Endothelial cell of umbilical vein (primary cell): ENCODE data around the gene GALNT17. TPM values are rescaled to one million over a fixed set of nuclear protein-coding genes. Genes with fewer than 3 reads are reported as not detected.

ENCODE experiments used
- BruUV-seq: library from RNA; stranded (reverse); fragments of 400-500 nt; replicated peaks from 2 replicates; lab custom pipeline; 2021; lab: Mats Ljungman, UMichigan
- CTCF ChIA-PET: fragments of 300-600, 350-600 bp; sonication (Branson Sonifier 250); formaldehyde crosslinking; loops from one replicate; lab custom pipeline; 2021; ENCODE audit warnings: antibody characterized with exemption, inconsistent platforms; lab: Charles Lee
- POLR2A ChIA-PET: fragments of 300-600, 350-600 bp; sonication (Branson Sonifier 250); formaldehyde crosslinking; loops from one replicate; lab custom pipeline; 2021; ENCODE audit warnings: antibody characterized with exemption, inconsistent platforms; lab: Charles Lee
- DNase-seq: peaks from one replicate; pipeline ENCODE4 v3.0.0-alpha.2; 2011; ENCODE audit warnings: low read depth, low spot score
- FAIRE-seq: peaks from 2 replicates; lab custom pipeline; 2011; peaks lifted over from hg19 to GRCh38; lab: Jason Lieb, UNC
- H2AFZ ChIP-seq: 2 replicates; pipeline ENCODE4 v1.6.0; 2012; ENCODE audit warnings: low read depth, low read length, control low read depth, inconsistent platforms
- H3K27ac ChIP-seq: 2 replicates; pipeline ENCODE4 v1.5.1; 2011; ENCODE audit warnings: low read depth, mild to moderate bottlenecking, control low read depth, low read length, moderate library complexity; ENCODE audit not compliant: insufficient read depth
- H3K27me3 ChIP-seq, 2 experiments: 2 replicates each; pipeline versions ENCODE4 v1.6.0 to v1.6.1; 2011; ENCODE audit warnings: low read length in 2 of 2, mixed read lengths in 1 of 2; ENCODE audit not compliant: control insufficient read depth in 2 of 2, insufficient read depth in 2 of 2
- H3K36me3 ChIP-seq, 2 experiments: 2 replicates in 1 of 2; 3 replicates in 1 of 2; pipeline ENCODE4 v1.5.1; 2011; ENCODE audit warnings: low read length in 2 of 2, mild to moderate bottlenecking in 1 of 2, moderate library complexity in 1 of 2; ENCODE audit not compliant: control insufficient read depth in 2 of 2, insufficient read depth in 2 of 2; ENCODE audit errors: extremely low read depth in 1 of 2
- H3K4me1 ChIP-seq: 3 replicates; pipeline ENCODE4 v1.5.1; 2011; ENCODE audit warnings: mild to moderate bottlenecking, low read length; ENCODE audit not compliant: control insufficient read depth, insufficient read depth; ENCODE audit errors: extremely low read depth
- H3K4me2 ChIP-seq: 2 replicates; pipeline ENCODE4 v1.6.1; 2011; ENCODE audit warnings: low read length, control low read depth, mixed read lengths; ENCODE audit not compliant: insufficient read depth
- H3K4me3 ChIP-seq, 3 experiments: fragments of 200-600 bp in 1 of 3; sonication (generic), shearing (Covaris generic) in 1 of 3; replicated peaks in 1 of 3; 2 replicates each; pipeline ENCODE4 v1.5.1; 2011 to 2016; ENCODE audit warnings: control low read depth in 3 of 3, low read length in 3 of 3, mild to moderate bottlenecking in 2 of 3, inconsistent platforms in 1 of 3, low read depth in 1 of 3, moderate library complexity in 1 of 3; ENCODE audit not compliant: insufficient read depth in 1 of 3
- H3K79me2 ChIP-seq: 2 replicates; pipeline ENCODE4 v1.6.0; 2012; ENCODE audit warnings: low read length, inconsistent platforms; ENCODE audit not compliant: control insufficient read depth, insufficient read depth
- H3K9ac ChIP-seq: replicated peaks from 2 replicates; pipeline ENCODE3; 2011; ENCODE audit warnings: low read length, control low read depth; ENCODE audit not compliant: insufficient read depth; ENCODE audit errors: extremely low read depth
- H3K9me1 ChIP-seq: replicated peaks from 3 replicates; pipeline ENCODE4 v1.6.0; 2011; ENCODE audit warnings: mild to moderate bottlenecking, low read length; ENCODE audit not compliant: control insufficient read depth, insufficient read depth; ENCODE audit errors: extremely low read depth
- H3K9me3 ChIP-seq: replicated peaks from 2 replicates; pipeline ENCODE4 v1.5.1; 2012; ENCODE audit warnings: low read length, inconsistent platforms; ENCODE audit not compliant: control insufficient read depth, insufficient read depth
- H4K20me1 ChIP-seq: replicated peaks from 2 replicates; pipeline ENCODE3; 2011; ENCODE audit warnings: mild to moderate bottlenecking, low read length; ENCODE audit not compliant: control insufficient read depth, insufficient read depth; ENCODE audit errors: extremely low read depth
- CTCF ChIP-seq, 2 donors: IDR thresholded peaks; 1 replicate in 1 of 2; 2 replicates in 1 of 2; pipeline ENCODE4 v1.5.1; 2011; ENCODE audit warnings: low read length in 2 of 2, mild to moderate bottlenecking in 2 of 2, moderate library complexity in 2 of 2, control low read depth in 1 of 2, inconsistent platforms in 1 of 2, low read depth in 1 of 2; ENCODE audit not compliant: insufficient read depth in 1 of 2; ENCODE audit errors: extremely low read depth in 1 of 2
- EZH2 ChIP-seq: IDR thresholded peaks from 2 replicates; pipeline ENCODE4 v1.6.1; 2012; ENCODE audit warnings: borderline replicate concordance, low read depth, mild to moderate bottlenecking, moderate library complexity, low read length, inconsistent platforms; ENCODE audit not compliant: severe bottlenecking
- FOS ChIP-seq: IDR thresholded peaks from 2 replicates; pipeline ENCODE4 v1.6.1; 2011; ENCODE audit warnings: mild to moderate bottlenecking, low read length, moderate library complexity, borderline replicate concordance; ENCODE audit not compliant: insufficient read depth
- GATA2 ChIP-seq: IDR thresholded peaks from 2 replicates; pipeline ENCODE4 v1.7.0; 2011; ENCODE audit warnings: low read depth, mild to moderate bottlenecking, moderate library complexity, mixed read lengths, low read length; ENCODE audit not compliant: insufficient read length, insufficient read depth
- JUN ChIP-seq: IDR thresholded peaks from 2 replicates; pipeline ENCODE4 v1.6.1; 2011; ENCODE audit warnings: borderline replicate concordance, low read depth; ENCODE audit not compliant: insufficient read length, insufficient read depth
- MYC ChIP-seq: IDR thresholded peaks from one replicate; pipeline ENCODE4 v1.6.1; 2011; ENCODE audit warnings: mild to moderate bottlenecking, low read depth, low read length
- POLR2A ChIP-seq: IDR thresholded peaks from 2 replicates; pipeline ENCODE4 v1.6.1; 2012; ENCODE audit warnings: low read depth, mild to moderate bottlenecking, control low read depth, low read length
- POLR2AphosphoS5 ChIP-seq: IDR thresholded peaks from 2 replicates; pipeline ENCODE4 v1.6.1; 2012; ENCODE audit warnings: low read depth, mild to moderate bottlenecking, control low read depth, low read length, moderate library complexity; ENCODE audit not compliant: insufficient read depth
- dilution Hi-C: fragments of 300-500 bp; cut with MboI; formaldehyde crosslinking; loops from one replicate; pipeline ENCODE4 v1.15.0; 2019; ENCODE audit warnings: low sequenced_read_pairs; ENCODE audit not compliant: extremely low pct_ligation_motif_present
- intact Hi-C: fragments of 100-400 bp; cut with micrococcal nuclease; formaldehyde crosslinking; loops from one replicate; pipeline ENCODE4 v1.10.0; 2022
- polyA plus RNA-seq, 4 experiments: library from polyadenylated mRNA; depleted of rRNA in 3 of 4; stranded (reverse) in 3 of 4; unstranded in 1 of 4; fragments of >200 nt; gene quantifications; 2 replicates each; pipeline versions ENCODE4 v1.2.1 to v1.2.3, GENCODE V29; 2011 to 2012; ENCODE audit warnings: missing spikeins in 1 of 4
- total RNA-seq: library from RNA; stranded (reverse); gene quantifications from 2 replicates; pipeline ENCODE4 v1.2.3, GENCODE V29; 2021

Gene GALNT17
- total and polyA plus RNA-seq, 2 donors (not counting 3 experiments of a cell fraction or from before 2014, with no cell fraction given): not detected

- BruUV-seq: no TSS peak
- intact Hi-C loops: no loop called here
Measured at GRCh38 chr7:71285571-71286145, 153.7 kb downstream of the GALNT17 start.

More at GRCh38 chr7:71285571-71286145, 153.7 kb downstream of the GALNT17 start:
- no peak for TF ChIP-seq JUN
- TF ChIP-seq EZH2: no peak
- TF ChIP-seq POLR2A: no peak
- TF ChIP-seq POLR2AphosphoS5: no peak
- no peak for TF ChIP-seq GATA2
- no peak for TF ChIP-seq CTCF (IDR thresholded peaks at IDR 0.05; ENCODE audit: extremely low read depth in 1 of 2, insufficient read depth in 1 of 2, low read depth in 1 of 2, low read length in 2 of 2)
- no peak for TF ChIP-seq FOS
- no peak for TF ChIP-seq MYC
- H3K27me3 ChIP-seq: no peaks in the 10 kb centered on the region
- H3K79me2 ChIP-seq: no peaks in the 10 kb centered on the region
- no peak overlapping the region for H3K9ac ChIP-seq
- peaks cover 2% of the 10 kb centered on the region for H3K9me3 ChIP-seq
- ChIA-PET POLR2A (no interaction called here), CTCF (no interaction called here)
- H2AFZ ChIP-seq: no peak overlapping the region
- no peak overlapping the region for H3K4me3 ChIP-seq
- H3K27ac ChIP-seq: no peak overlapping the region
- no peak overlapping the region for H3K4me2 ChIP-seq
- no peak for FAIRE-seq
- DNase-seq: no peak
- no peaks in the 10 kb centered on the region for H4K20me1 ChIP-seq
- dilution Hi-C loops: no loop called here
- no peaks in the 10 kb centered on the region for H3K9me1 ChIP-seq
- H3K4me1 ChIP-seq: no peaks in the 10 kb centered on the region
- no peaks in the 10 kb centered on the region for H3K36me3 ChIP-seq
